B cell (primary cell): ENCODE measurements around the gene CNTNAP2. TPM values are rescaled to one million over a fixed set of nuclear protein-coding genes. Genes with fewer than 3 reads are reported as not detected.

Experiments
- ATAC-seq: fragments of 200-7000 bp; cut with Tn5 transposase; one replicate; pipeline ENCODE4 v1.10.0; 2021; ENCODE audit warnings: low read depth, mild to moderate bottlenecking, moderate number of reproducible peaks, moderate library complexity
- CTCF ChIA-PET: fragments of 350-600 bp; sonication (Branson Sonifier 250); formaldehyde crosslinking; loops from one replicate; lab custom pipeline; 2021; ENCODE audit warnings: antibody characterized with exemption, inconsistent platforms; lab: Charles Lee
- POLR2A ChIA-PET: fragments of 350-600 bp; sonication (Branson Sonifier 250); formaldehyde crosslinking; loops from one replicate; lab custom pipeline; 2021; ENCODE audit warnings: antibody characterized with exemption; lab: Charles Lee
- DNase-seq: peaks from one replicate; pipeline ENCODE4 v3.0.0; 2013
- H2AFZ ChIP-seq: 2 replicates; pipeline ENCODE4 v1.6.1; 2012; ENCODE audit warnings: mild to moderate bottlenecking, low read depth, low read length; ENCODE audit not compliant: insufficient read depth, poor library complexity, severe bottlenecking
- H3K27ac ChIP-seq, 2 donors: 1 replicate in 1 of 2; 2 replicates in 1 of 2; pipeline ENCODE4 v1.5.1; 2012 to 2013; ENCODE audit warnings: low read length in 2 of 2, mild to moderate bottlenecking in 2 of 2, moderate library complexity in 1 of 2
- H3K27me3 ChIP-seq, 4 experiments: fragments of 200-600 bp in 1 of 4; sonication (generic) in 1 of 4; replicated peaks in 1 of 4; 1 replicate in 2 of 4; 2 replicates in 2 of 4; pipeline versions ENCODE4 v1.6.1 to v1.7.0; 2013 to 2016; ENCODE audit warnings: low read length in 3 of 4, mild to moderate bottlenecking in 2 of 4, mixed read lengths in 1 of 4, moderate library complexity in 1 of 4; ENCODE audit not compliant: insufficient read depth in 4 of 4, control insufficient read depth in 3 of 4; ENCODE audit errors: control extremely low read depth in 1 of 4
- H3K36me3 ChIP-seq, 2 experiments: replicated peaks in 1 of 2; 1 replicate in 1 of 2; 2 replicates in 1 of 2; pipeline versions ENCODE4 v1.6.1 to v1.7.1; 2013; ENCODE audit warnings: low read length in 1 of 2; ENCODE audit not compliant: insufficient read depth in 2 of 2, control insufficient read depth in 1 of 2; ENCODE audit errors: control extremely low read depth in 1 of 2, extremely low read depth in 1 of 2
- H3K4me1 ChIP-seq, 2 donors: fragments of 200-600 bp in 1 of 2; sonication (generic) in 1 of 2; 1 replicate in 1 of 2; 2 replicates in 1 of 2; pipeline versions ENCODE4 v1.5.1 to v1.6.1; 2013 to 2017; ENCODE audit warnings: low read length in 2 of 2; ENCODE audit not compliant: control insufficient read depth in 2 of 2, insufficient read depth in 2 of 2
- H3K4me2 ChIP-seq: replicated peaks from 2 replicates; pipeline ENCODE3; 2012; ENCODE audit warnings: mild to moderate bottlenecking, low read depth, low read length; ENCODE audit not compliant: poor library complexity, severe bottlenecking
- H3K4me3 ChIP-seq, 5 experiments: fragments of 200-600 bp in 1 of 5; sonication (generic) in 1 of 5; 1 replicate in 3 of 5; 2 replicates in 2 of 5; pipeline versions ENCODE4 v1.5.1 to v1.7.0; 2011 to 2016; ENCODE audit warnings: low read length in 4 of 5, mild to moderate bottlenecking in 4 of 5, low read depth in 2 of 5, control low read depth in 1 of 5, moderate library complexity in 1 of 5; ENCODE audit not compliant: insufficient read depth in 1 of 5; ENCODE audit errors: control extremely low read depth in 1 of 5, extremely low read depth in 1 of 5
- H3K79me2 ChIP-seq: fragments of 200-600 bp; sonication (generic); one replicate; pipeline ENCODE4 v1.6.0; 2016; ENCODE audit warnings: low read length; ENCODE audit not compliant: control insufficient read depth, insufficient read depth
- H3K9ac ChIP-seq: fragments of 200-600 bp; sonication (generic); 2 replicates; pipeline ENCODE4 v1.6.1; 2017; ENCODE audit warnings: mild to moderate bottlenecking, low read length, moderate library complexity
- H3K9me3 ChIP-seq, 3 donors: one replicate each; pipeline versions ENCODE4 v1.6.1 to v1.7.1; 2013; ENCODE audit warnings: low read length in 2 of 3; ENCODE audit not compliant: control insufficient read depth in 2 of 3, insufficient read depth in 1 of 3; ENCODE audit errors: control extremely low read depth in 1 of 3
- H4K20me1 ChIP-seq: 2 replicates; pipeline ENCODE4 v1.6.0; 2012; ENCODE audit warnings: mild to moderate bottlenecking, low read length; ENCODE audit not compliant: insufficient read depth, control insufficient read depth, poor library complexity, severe bottlenecking
- H3K27ac Mint-ChIP-seq: one replicate; pipeline ENCODE4 v1.8.0; 2021; ENCODE audit warnings: mixed read lengths
- H3K27me3 Mint-ChIP-seq: one replicate; pipeline ENCODE4 v1.8.0; 2021; ENCODE audit warnings: mixed read lengths
- H3K4me1 Mint-ChIP-seq: one replicate; pipeline ENCODE4 v1.8.0; 2021; ENCODE audit warnings: mixed read lengths
- H3K4me3 Mint-ChIP-seq: one replicate; pipeline ENCODE4 v1.8.0; 2021; ENCODE audit warnings: mixed read lengths
- H3K9me3 Mint-ChIP-seq: one replicate; pipeline ENCODE4 v1.8.0; 2022; ENCODE audit warnings: mixed read lengths; ENCODE audit not compliant: insufficient read depth
- CTCF ChIP-seq: fragments of 200-600 bp; IDR thresholded peaks from one replicate; pipeline ENCODE4 v1.8.0; 2022; ENCODE audit warnings: antibody characterized with exemption, mild to moderate bottlenecking
- EZH2 ChIP-seq: IDR thresholded peaks from 2 replicates; pipeline ENCODE4 v1.6.1; 2012; ENCODE audit warnings: borderline replicate concordance, low read depth, mild to moderate bottlenecking, moderate library complexity, low read length; ENCODE audit not compliant: insufficient read depth, poor library complexity, severe bottlenecking
- WGBS: methylation state at CpG from one replicate; pipeline ENCODE4 v1.1.5; 2013; ENCODE audit warnings: missing lambda C conversion rate; ENCODE audit not compliant: insufficient coverage; 5-methylcytosine and 5-hydroxymethylcytosine counted together
- intact Hi-C: fragments of 100-400 bp; cut with micrococcal nuclease; formaldehyde crosslinking; loops from one replicate; pipeline ENCODE4 v1.10.0; 2022
- polyA plus RNA-seq: library from polyadenylated mRNA; depleted of rRNA; stranded (reverse); fragments of >200 nt; gene quantifications from 2 replicates; pipeline ENCODE4 v1.2.3, GENCODE V29; 2012
- total RNA-seq, 2 donors: library from RNA; stranded (reverse); fragments of 120-200 nt in 1 of 2; gene quantifications; 1 replicate in 1 of 2; 2 replicates in 1 of 2; pipeline versions ENCODE4 v1.2.3 to v1.2.4, GENCODE V29; 2013 to 2022

Gene CNTNAP2
- total and polyA plus RNA-seq, 2 donors (not counting 1 experiment from before 2014, with no cell fraction given) = 7.4 to 16.6 TPM

- ChIA-PET POLR2A (no interaction called here), CTCF (no interaction called here)
- H3K36me3 ChIP-seq = no peaks in the 10 kb centered on the region
- no CpG with 5 or more reads among the region's 2 CpGs for WGBS
- no peak overlapping the region for H3K4me2 ChIP-seq
- H2AFZ ChIP-seq = no peak overlapping the region
- H3K9me3 ChIP-seq = peaks cover 0 to 13% (median 0%) of the 10 kb centered on the region in 3 donors
- H3K79me2 ChIP-seq = no peaks in the 10 kb centered on the region
- Mint-ChIP-seq H3K27me3 (no peaks in the 10 kb centered on the region), H3K9me3 (peaks cover 2% of the 10 kb centered on the region), H3K4me1 (no peaks in the 10 kb centered on the region), H3K27ac (no peak overlapping the region), H3K4me3 (no peak overlapping the region)
- no peak for ATAC-seq
- no peak for DNase-seq
- no peaks in the 10 kb centered on the region for H4K20me1 ChIP-seq
- no peak overlapping the region for H3K27ac ChIP-seq
- H3K4me1 ChIP-seq = no peaks in the 10 kb centered on the region
- no peak overlapping the region for H3K4me3 ChIP-seq
- H3K27me3 ChIP-seq = no peaks in the 10 kb centered on the region
- intact Hi-C loops = no loop called here
- no peak for TF ChIP-seq EZH2
- TF ChIP-seq CTCF = no peak
- H3K9ac ChIP-seq = no peak overlapping the region
Measured at GRCh38 chr7:147869456-147869855, 1752.9 kb downstream of the CNTNAP2 start.

GRCh38 chr7:147878912-147879661 lies 1762.5 kb downstream of the CNTNAP2 start:
- no peaks in the 10 kb centered on the region for H4K20me1 ChIP-seq
- H3K9ac ChIP-seq = no peak overlapping the region
- no peak overlapping the region for H3K4me3 Mint-ChIP-seq
- H3K27me3 ChIP-seq = no peaks in the 10 kb centered on the region
- H3K9me3 ChIP-seq = peaks cover 0 to under 1% (median 0%) of the 10 kb centered on the region in 3 donors
- no peak overlapping the region for H3K27ac Mint-ChIP-seq
- H3K9me3 Mint-ChIP-seq = no peaks in the 10 kb centered on the region
- CTCF ChIA-PET = no interaction called here
- H3K36me3 ChIP-seq = no peaks in the 10 kb centered on the region
- no peak overlapping the region for H3K4me3 ChIP-seq
- H3K4me1 Mint-ChIP-seq = no peaks in the 10 kb centered on the region
- H3K27me3 Mint-ChIP-seq = no peaks in the 10 kb centered on the region
- H3K27ac ChIP-seq = no peak overlapping the region
- ATAC-seq = no peak
- no peak for DNase-seq
- POLR2A ChIA-PET = no interaction called here
- no peaks in the 10 kb centered on the region for H3K79me2 ChIP-seq
- WGBS = 79% methylated on average over 4 of the region's 9 CpGs
- TF ChIP-seq CTCF (no peak), EZH2 (no peak)
- intact Hi-C loops = no loop called here
- H2AFZ ChIP-seq = no peak overlapping the region
- no peak overlapping the region for H3K4me2 ChIP-seq
- H3K4me1 ChIP-seq = no peaks in the 10 kb centered on the region
